BE2C (cell line): ENCODE data around the gene NFIX.

Source experiments
- DNase-seq: peaks from one replicate; pipeline ENCODE4 v3.0.0-alpha.2; 2020
- H3K27me3 ChIP-seq: fragments of 250-450 bp; sonication (Bioruptor Pico); 2 replicates; pipeline ENCODE4 v1.5.1; 2020; ENCODE audit warnings: mild to moderate bottlenecking
- H3K36me3 ChIP-seq: fragments of 250-450 bp; sonication (Bioruptor Pico); 2 replicates; pipeline ENCODE4 v1.5.1; 2020; ENCODE audit warnings: mild to moderate bottlenecking
- H3K4me1 ChIP-seq: fragments of 250-450 bp; sonication (Bioruptor Pico); 2 replicates; pipeline ENCODE4 v1.5.1; 2020
- H3K4me3 ChIP-seq: 2 replicates; pipeline ENCODE4 v1.5.1; 2011; ENCODE audit warnings: low read depth, low read length
- H3K9me3 ChIP-seq: fragments of 250-450 bp; sonication (Bioruptor Pico); 2 replicates; pipeline ENCODE4 v1.5.1; 2020
- CTCF ChIP-seq: IDR thresholded peaks from 2 replicates; pipeline ENCODE4 v1.5.1; 2012; ENCODE audit warnings: mild to moderate bottlenecking, low read depth, low read length

Gene NFIX

GRCh38 chr19:13078381-13078780, 83.1 kb downstream of the NFIX start:
- no peak for TF ChIP-seq CTCF
- H3K4me1 ChIP-seq: peaks cover 49% of the 10 kb centered on the region

DNA sequence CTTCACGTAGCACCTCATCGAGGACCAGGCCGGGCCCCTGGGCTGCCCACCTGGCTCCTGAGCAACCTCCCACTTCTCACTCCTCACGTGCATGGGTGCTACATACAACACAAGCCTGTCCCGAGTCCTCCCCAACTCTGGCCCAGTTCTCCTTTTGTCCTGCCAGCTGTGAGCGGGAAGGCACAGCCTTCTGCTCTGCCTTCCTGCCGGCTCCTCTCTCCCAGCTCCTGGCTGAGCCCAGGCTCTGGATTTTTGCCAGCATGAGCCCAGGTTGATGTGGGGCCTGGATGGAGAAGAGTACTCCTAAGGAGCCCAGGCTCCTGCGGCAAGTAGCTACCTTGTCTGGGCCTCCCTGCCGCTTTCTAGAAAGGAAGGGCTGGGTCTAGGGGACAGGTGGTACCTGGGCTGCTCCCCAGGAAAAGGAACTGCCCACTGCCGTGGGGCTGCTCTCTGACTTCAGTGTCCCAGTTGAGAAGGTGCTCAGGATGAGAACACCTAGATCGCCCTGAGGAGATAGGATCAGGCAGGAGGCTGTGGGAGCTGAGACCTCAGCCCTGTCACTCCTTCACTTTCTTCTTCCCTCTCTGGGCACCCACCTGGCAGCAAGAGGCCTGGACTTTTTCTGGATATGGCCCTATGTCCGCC, 83.7 kb downstream of the NFIX start:
- peaks cover 49% of the 10 kb centered on the region for H3K4me1 ChIP-seq

More at GRCh38 chr19:13078381-13078780, 83.1 kb downstream of the NFIX start:
- Histone ChIP-seq H3K9me3 (no peaks in the 10 kb centered on the region), H3K36me3 (peaks cover 3% of the 10 kb centered on the region; the same call in 1 of the 2 replicates), H3K27me3 (no peaks in the 10 kb centered on the region), H3K4me3 (no peak overlapping the region)
- no peak for DNase-seq

DNA sequence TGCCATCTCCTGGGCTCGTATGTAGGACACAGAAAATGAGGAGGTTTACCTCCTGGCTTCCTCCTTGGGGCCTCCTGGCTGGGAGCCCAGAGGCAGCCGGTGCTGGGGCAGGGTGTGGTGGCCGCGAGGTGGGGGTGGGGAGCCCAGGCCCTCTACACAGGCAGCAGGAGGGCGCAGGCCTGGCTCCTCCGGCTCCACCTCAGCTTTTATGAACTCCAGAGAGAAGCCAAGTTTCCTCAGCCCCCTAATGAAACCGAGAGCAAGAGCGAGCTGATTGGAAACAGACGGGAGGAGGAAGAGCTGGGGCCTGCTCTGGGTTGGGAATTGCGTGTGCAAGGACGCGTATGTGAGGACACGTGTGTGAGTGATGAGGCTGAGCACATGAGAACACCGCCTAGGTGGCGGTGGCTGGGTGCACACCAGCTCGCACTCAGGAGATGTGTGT, 84.3 kb downstream of the NFIX start:
- peak; percentile 64 for DNase-seq
- peaks cover 49% of the 10 kb centered on the region for H3K4me1 ChIP-seq
- H3K27me3 ChIP-seq: no peaks in the 10 kb centered on the region
- no peak overlapping the region for H3K4me3 ChIP-seq
- no peaks in the 10 kb centered on the region for H3K9me3 ChIP-seq
- no peaks in the 10 kb centered on the region for H3K36me3 ChIP-seq
- no peak for TF ChIP-seq CTCF

More for the DNA sequence above, 83.7 kb downstream of the NFIX start:
- Histone ChIP-seq H3K27me3 (no peaks in the 10 kb centered on the region), H3K4me3 (no peak overlapping the region), H3K36me3 (no peaks in the 10 kb centered on the region), H3K9me3 (no peaks in the 10 kb centered on the region)
- DNase-seq: peak; percentile 59
- no peak for TF ChIP-seq CTCF

GRCh38 chr19:13082192-13083007, 87.1 kb downstream of the NFIX start:
- H3K4me1 ChIP-seq: peaks cover 37% of the 10 kb centered on the region
- no peak overlapping the region for H3K4me3 ChIP-seq
- DNase-seq: peak; percentile 80
- H3K27me3 ChIP-seq: no peaks in the 10 kb centered on the region
- TF ChIP-seq CTCF: peak; percentile 59
- no peaks in the 10 kb centered on the region for H3K36me3 ChIP-seq
- H3K9me3 ChIP-seq: no peaks in the 10 kb centered on the region

- no peaks in the 10 kb centered on the region for H3K36me3 ChIP-seq
- no peaks in the 10 kb centered on the region for H3K9me3 ChIP-seq
- no peaks in the 10 kb centered on the region for H3K27me3 ChIP-seq
- no peak for DNase-seq
- peaks cover 32% of the 10 kb centered on the region for H3K4me1 ChIP-seq
- no peak for TF ChIP-seq CTCF
- no peak overlapping the region for H3K4me3 ChIP-seq
Observed at GRCh38 chr19:13083008-13083404, 87.7 kb downstream of the NFIX start.

DNA sequence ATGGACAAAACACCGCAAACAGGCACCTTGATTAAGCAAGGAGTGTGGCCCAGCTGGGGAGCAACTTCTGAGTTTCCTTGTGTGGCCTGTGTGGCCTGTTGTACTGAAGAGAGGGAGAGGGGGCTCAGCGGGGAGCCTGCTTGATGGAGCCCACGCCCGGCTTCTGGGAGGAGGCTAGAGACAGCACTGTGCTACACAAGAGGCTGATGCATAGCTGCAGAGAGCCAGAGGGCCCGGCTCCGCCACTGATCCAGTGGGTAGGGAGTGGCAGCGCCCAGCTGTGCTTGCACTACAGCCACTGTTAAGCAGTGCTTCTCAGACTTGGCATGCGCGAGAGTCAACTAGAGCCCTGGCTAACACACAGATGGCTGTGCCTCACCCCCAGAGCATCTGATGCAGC, 88.4 kb downstream of the NFIX start:
- no peak for DNase-seq
- H3K4me3 ChIP-seq: no peak overlapping the region
- H3K4me1 ChIP-seq: peaks cover 28% of the 10 kb centered on the region
- H3K9me3 ChIP-seq: no peaks in the 10 kb centered on the region
- H3K36me3 ChIP-seq: no peaks in the 10 kb centered on the region
- no peaks in the 10 kb centered on the region for H3K27me3 ChIP-seq
- no peak for TF ChIP-seq CTCF
